Dedifferentiated amniotic fluid mesenchymal stem cell (primary cell): ENCODE results near the gene RHD.
"Not testable (repeated sequence)": the region's sequence is repeated elsewhere in the genome, so short reads cannot be mapped to it uniquely, and the experiment has no call there.

Experiments used
- DNase-seq: peaks from one replicate; pipeline ENCODE4 v3.0.0-alpha.2; 2016; ENCODE audit errors: extremely low spot score

Gene RHD

GRCh38 chr1:25257196-25257595 lies 15.1 kb upstream of the RHD start:
- no peak for DNase-seq

- DNase-seq: not testable (repeated sequence)
Observed at GRCh38 chr1:25259813-25260212, 12.5 kb upstream of the RHD start.

GRCh38 chr1:25260336-25260735 lies 12.0 kb upstream of the RHD start:
- DNase-seq: not testable (repeated sequence)

GRCh38 chr1:25266554-25267287 lies 5.6 kb upstream of the RHD start:
- not testable (repeated sequence) for DNase-seq

GRCh38 chr1:25267288-25268142 lies 4.8 kb upstream of the RHD start:
- peak; percentile 49 for DNase-seq

GRCh38 chr1:25268143-25268760 lies 4.1 kb upstream of the RHD start:
- DNase-seq: not testable (repeated sequence)

GRCh38 chr1:25275648-25276047 lies 3.3 kb downstream of the RHD start:
- not testable (repeated sequence) for DNase-seq

- not testable (repeated sequence) for DNase-seq
Observed at GRCh38 chr1:25277295-25277694, 5.0 kb downstream of the RHD start.

GRCh38 chr1:25278358-25278757 lies 6.0 kb downstream of the RHD start:
- DNase-seq: not testable (repeated sequence)

GRCh38 chr1:25278790-25279189 lies 6.5 kb downstream of the RHD start:
- DNase-seq: not testable (repeated sequence)

GRCh38 chr1:25279693-25280111 lies 7.4 kb downstream of the RHD start:
- DNase-seq: not testable (repeated sequence)

GRCh38 chr1:25285862-25286261 lies 13.6 kb downstream of the RHD start:
- not testable (repeated sequence) for DNase-seq

- not testable (repeated sequence) for DNase-seq
Observed at GRCh38 chr1:25287164-25287563, 14.9 kb downstream of the RHD start.

GRCh38 chr1:25288573-25289101 lies 16.3 kb downstream of the RHD start:
- not testable (repeated sequence) for DNase-seq

GRCh38 chr1:25290043-25290442 lies 17.7 kb downstream of the RHD start:
- not testable (repeated sequence) for DNase-seq

- DNase-seq: not testable (repeated sequence)
Observed at GRCh38 chr1:25293426-25293825, 21.1 kb downstream of the RHD start.

- not testable (repeated sequence) for DNase-seq
Observed at GRCh38 chr1:25294889-25295826, 22.8 kb downstream of the RHD start.

GRCh38 chr1:25296501-25296900 lies 24.2 kb downstream of the RHD start:
- DNase-seq: not testable (repeated sequence)

- DNase-seq: not testable (repeated sequence)
Observed at GRCh38 chr1:25300729-25301128, 28.4 kb downstream of the RHD start.

- DNase-seq: not testable (repeated sequence)
Observed at GRCh38 chr1:25302330-25302729, 30.0 kb downstream of the RHD start.

GRCh38 chr1:25304936-25305335 lies 32.6 kb downstream of the RHD start:
- not testable (repeated sequence) for DNase-seq
